ENCODE measurements around the gene IL16.

- TF ChIP-seq, protein P1, sequence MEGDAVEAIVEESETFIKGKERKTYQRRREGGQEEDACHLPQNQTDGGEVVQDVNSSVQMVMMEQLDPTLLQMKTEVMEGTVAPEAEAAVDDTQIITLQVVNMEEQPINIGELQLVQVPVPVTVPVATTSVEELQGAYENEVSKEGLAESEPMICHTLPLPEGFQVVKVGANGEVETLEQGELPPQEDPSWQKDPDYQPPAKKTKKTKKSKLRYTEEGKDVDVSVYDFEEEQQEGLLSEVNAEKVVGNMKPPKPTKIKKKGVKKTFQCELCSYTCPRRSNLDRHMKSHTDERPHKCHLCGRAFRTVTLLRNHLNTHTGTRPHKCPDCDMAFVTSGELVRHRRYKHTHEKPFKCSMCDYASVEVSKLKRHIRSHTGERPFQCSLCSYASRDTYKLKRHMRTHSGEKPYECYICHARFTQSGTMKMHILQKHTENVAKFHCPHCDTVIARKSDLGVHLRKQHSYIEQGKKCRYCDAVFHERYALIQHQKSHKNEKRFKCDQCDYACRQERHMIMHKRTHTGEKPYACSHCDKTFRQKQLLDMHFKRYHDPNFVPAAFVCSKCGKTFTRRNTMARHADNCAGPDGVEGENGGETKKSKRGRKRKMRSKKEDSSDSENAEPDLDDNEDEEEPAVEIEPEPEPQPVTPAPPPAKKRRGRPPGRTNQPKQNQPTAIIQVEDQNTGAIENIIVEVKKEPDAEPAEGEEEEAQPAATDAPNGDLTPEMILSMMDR (IDR thresholded peaks at IDR 0.05 in 2 of 3, conservative IDR thresholded peaks at IDR 0.05 in 1 of 3; ENCODE audit: borderline replicate concordance in 1 of 3, insufficient read depth in 1 of 3, low read depth in 2 of 3, low read length in 2 of 3): no peak
- TF ChIP-seq EZH2 (IDR thresholded peaks at IDR 0.05) (no peak), POLR2A (IDR thresholded peaks at IDR 0.05; ENCODE audit: borderline replicate concordance, extremely low read depth, insufficient read depth, insufficient read length) (no peak), RAD21 (IDR thresholded peaks at IDR 0.05; ENCODE audit: low read depth) (no peak), POLR2AphosphoS5 (IDR thresholded peaks at IDR 0.05; ENCODE audit: low read depth, low read length) (no peak), ZBTB33 (IDR thresholded peaks at IDR 0.05; ENCODE audit: extremely low read depth, insufficient replicate concordance, low read length) (no peak), MAX (IDR thresholded peaks at IDR 0.05) (no peak), CEBPB (IDR thresholded peaks at IDR 0.05; ENCODE audit: low read depth) (no peak)
- TF ChIP-seq, protein P2, sequence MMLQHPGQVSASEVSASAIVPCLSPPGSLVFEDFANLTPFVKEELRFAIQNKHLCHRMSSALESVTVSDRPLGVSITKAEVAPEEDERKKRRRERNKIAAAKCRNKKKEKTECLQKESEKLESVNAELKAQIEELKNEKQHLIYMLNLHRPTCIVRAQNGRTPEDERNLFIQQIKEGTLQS (IDR thresholded peaks at IDR 0.05): no peak
These were observed 107.5 kb downstream of the IL16 start for GRCh38 chr15:81304226-81304625.

Measured in HCT116 (cell line).